Activated naive CD4-positive, alpha-beta T cell treated with anti-CD3 and anti-CD28 coated beads for 36 hours (primary cell): ENCODE measurements around the gene CDT1. TPM values are rescaled to one million over a fixed set of nuclear protein-coding genes. Genes with fewer than 3 reads are reported as not detected.

Source experiments
- CTCF ChIA-PET: fragments of 350-600 bp; sonication (Branson Sonifier 250); formaldehyde crosslinking; loops from one replicate; lab custom pipeline; 2021; ENCODE audit warnings: antibody characterized with exemption; lab: Charles Lee
- DNase-seq: peaks from one replicate; pipeline ENCODE4 v3.0.0-alpha.2; 2020
- H3K27ac Mint-ChIP-seq: one replicate; pipeline ENCODE4 v1.8.0; 2021; ENCODE audit warnings: mild to moderate bottlenecking, mixed read lengths
- H3K27me3 Mint-ChIP-seq: one replicate; pipeline ENCODE4 v1.8.0; 2021; ENCODE audit warnings: low read depth, mixed read lengths
- H3K36me3 Mint-ChIP-seq: one replicate; pipeline ENCODE4 v1.8.0; 2021; ENCODE audit warnings: low read depth, mixed read lengths
- H3K4me1 Mint-ChIP-seq: one replicate; pipeline ENCODE4 v1.8.0; 2021; ENCODE audit warnings: low read depth, mixed read lengths
- H3K4me3 Mint-ChIP-seq: one replicate; pipeline ENCODE4 v1.8.0; 2021; ENCODE audit warnings: mild to moderate bottlenecking, moderate library complexity, mixed read lengths
- H3K9me3 Mint-ChIP-seq: one replicate; pipeline ENCODE4 v1.8.0; 2021; ENCODE audit warnings: mixed read lengths
- intact Hi-C: fragments of 100-400 bp; cut with micrococcal nuclease; formaldehyde crosslinking; loops from one replicate; pipeline ENCODE4 v1.15.1; 2023
- total RNA-seq, 2 experiments: library from RNA; stranded (reverse); gene quantifications; one replicate each; pipeline ENCODE4 v1.2.3, GENCODE V29; 2021

CDT1 gene
- 100 to 1,000 TPM; 223 to 231 TPM for total RNA-seq

- intact Hi-C loops = loop anchor here (1.0 to 5.0 kb wide), 4 partner anchors 9 to 121 kb away; partner anchors contain the start of genes GALNS and TRAPPC2L
- DNase-seq = peak; percentile 82
- Mint-ChIP-seq H3K27me3 (no peaks in the 10 kb centered on the region), H3K9me3 (no peaks in the 10 kb centered on the region), H3K4me1 (peaks cover 33% of the 10 kb centered on the region), H3K27ac (peak within 1 kb of the TSS; percentile 91), H3K36me3 (peaks cover 31% of the 10 kb centered on the region), H3K4me3 (peak within 1 kb of the TSS; percentile 79)
- CTCF ChIA-PET = interaction anchor here (0.9 to 1.0 kb wide), 2 partner anchors 17 to 66 kb away, joined by 3 to 4 read pairs; no protein-coding TSS in a partner anchor
Observed at GRCh38 chr16:88803264-88803987, at the start of gene CDT1. TSS of gene CDT1 (plus strand) at chr16:88803789. CDS start at chr16:88803832, 43 bp downstream.

- Mint-ChIP-seq H3K27me3 (no peaks in the 10 kb centered on the region), H3K4me1 (peaks cover 6% of the 10 kb centered on the region), H3K4me3 (no peak overlapping the region), H3K27ac (no peak overlapping the region), H3K9me3 (no peaks in the 10 kb centered on the region), H3K36me3 (no peaks in the 10 kb centered on the region)
- DNase-seq = no peak
- intact Hi-C loops = no loop called here
- CTCF ChIA-PET = interaction anchor here (0.6 to 2.3 kb wide), 3 partner anchors 9 to 22 kb away, joined by 3 to 7 read pairs (median 5); no protein-coding TSS in a partner anchor
Observed at GRCh38 chr16:88754109-88754911, 49.3 kb upstream of the CDT1 start.

- CTCF ChIA-PET = interaction anchor here (0.8 to 2.3 kb wide), 3 partner anchors 10 to 25 kb away, joined by 3 to 7 read pairs (median 5); no protein-coding TSS in a partner anchor
- Mint-ChIP-seq H3K27me3 (no peaks in the 10 kb centered on the region), H3K27ac (no peak overlapping the region), H3K4me3 (no peak overlapping the region), H3K36me3 (no peaks in the 10 kb centered on the region), H3K9me3 (no peaks in the 10 kb centered on the region), H3K4me1 (peaks cover 9% of the 10 kb centered on the region)
- intact Hi-C loops = no loop called here
- no peak for DNase-seq
Observed at GRCh38 chr16:88754912-88755744, 48.5 kb upstream of the CDT1 start.

GRCh38 chr16:88755745-88756443 is 47.7 kb upstream of the CDT1 start:
- H3K27ac Mint-ChIP-seq = no peak overlapping the region
- CTCF ChIA-PET = interaction anchor here (0.8 to 2.2 kb wide), 3 partner anchors 10 to 24 kb away, joined by 3 to 7 read pairs (median 3); no protein-coding TSS in a partner anchor
- no peak for DNase-seq
- H3K4me3 Mint-ChIP-seq = no peak overlapping the region
- H3K9me3 Mint-ChIP-seq = no peaks in the 10 kb centered on the region
- intact Hi-C loops = no loop called here
- H3K36me3 Mint-ChIP-seq = no peaks in the 10 kb centered on the region
- peaks cover 11% of the 10 kb centered on the region for H3K4me1 Mint-ChIP-seq
- H3K27me3 Mint-ChIP-seq = no peaks in the 10 kb centered on the region

GRCh38 chr16:88758227-88758943 is 45.2 kb upstream of the CDT1 start:
- CTCF ChIA-PET = interaction anchor here (0.5 to 1.3 kb wide), 4 partner anchors 14 to 944 kb away, joined by 4 to 6 read pairs (median 5); no protein-coding TSS in a partner anchor
- DNase-seq = no peak
- H3K27ac Mint-ChIP-seq = no peak overlapping the region

GRCh38 chr16:88758944-88759244 is 44.7 kb upstream of the CDT1 start:
- intact Hi-C loops = no loop called here
- Mint-ChIP-seq H3K4me3 (no peak overlapping the region), H3K36me3 (peaks cover 1% of the 10 kb centered on the region), H3K9me3 (no peaks in the 10 kb centered on the region), H3K4me1 (peaks cover 11% of the 10 kb centered on the region), H3K27ac (no peak overlapping the region), H3K27me3 (no peaks in the 10 kb centered on the region)
- CTCF ChIA-PET = interaction anchor here (1.1 to 1.3 kb wide), 3 partner anchors 14 to 38 kb away, joined by 4 to 6 read pairs (median 4); no protein-coding TSS in a partner anchor
- no peak for DNase-seq

More at GRCh38 chr16:88758227-88758943, 45.2 kb upstream of the CDT1 start:
- intact Hi-C loops = no loop called here
- no peak overlapping the region for H3K4me3 Mint-ChIP-seq
- no peaks in the 10 kb centered on the region for H3K9me3 Mint-ChIP-seq
- H3K4me1 Mint-ChIP-seq = peaks cover 11% of the 10 kb centered on the region
- H3K36me3 Mint-ChIP-seq = peaks cover 1% of the 10 kb centered on the region
- no peaks in the 10 kb centered on the region for H3K27me3 Mint-ChIP-seq

GRCh38 chr16:88759245-88759975 is 44.2 kb upstream of the CDT1 start:
- Mint-ChIP-seq H3K27me3 (no peaks in the 10 kb centered on the region), H3K9me3 (no peaks in the 10 kb centered on the region), H3K27ac (no peak overlapping the region), H3K4me3 (no peak overlapping the region), H3K4me1 (peaks cover 11% of the 10 kb centered on the region), H3K36me3 (peaks cover 1% of the 10 kb centered on the region)
- DNase-seq = peak; percentile 60
- CTCF ChIA-PET = interaction anchor here (1.1 to 1.3 kb wide), 3 partner anchors 15 to 37 kb away, joined by 4 to 6 read pairs (median 4); no protein-coding TSS in a partner anchor
- intact Hi-C loops = no loop called here

- no peak for DNase-seq
- no peak overlapping the region for H3K4me3 Mint-ChIP-seq
- H3K9me3 Mint-ChIP-seq = no peaks in the 10 kb centered on the region
- CTCF ChIA-PET = interaction anchor here (1.3 kb wide), 2 partner anchors 15 to 37 kb away, joined by 4 read pairs; no protein-coding TSS in a partner anchor
- H3K27ac Mint-ChIP-seq = no peak overlapping the region
- H3K4me1 Mint-ChIP-seq = peaks cover 11% of the 10 kb centered on the region
- H3K27me3 Mint-ChIP-seq = no peaks in the 10 kb centered on the region
- peaks cover 1% of the 10 kb centered on the region for H3K36me3 Mint-ChIP-seq
- intact Hi-C loops = no loop called here
Observed at GRCh38 chr16:88759976-88760350, 43.6 kb upstream of the CDT1 start.

GRCh38 chr16:88760424-88761142 is 43.0 kb upstream of the CDT1 start:
- Mint-ChIP-seq H3K36me3 (peaks cover 1% of the 10 kb centered on the region), H3K27me3 (no peaks in the 10 kb centered on the region), H3K27ac (no peak overlapping the region), H3K9me3 (no peaks in the 10 kb centered on the region), H3K4me3 (no peak overlapping the region), H3K4me1 (peaks cover 9% of the 10 kb centered on the region)
- no peak for DNase-seq
- CTCF ChIA-PET = no interaction called here
- intact Hi-C loops = no loop called here

- H3K36me3 Mint-ChIP-seq = peaks cover 1% of the 10 kb centered on the region
- CTCF ChIA-PET = no interaction called here
- H3K4me3 Mint-ChIP-seq = no peak overlapping the region
- H3K4me1 Mint-ChIP-seq = peaks cover 10% of the 10 kb centered on the region
- no peaks in the 10 kb centered on the region for H3K9me3 Mint-ChIP-seq
- H3K27me3 Mint-ChIP-seq = no peaks in the 10 kb centered on the region
- H3K27ac Mint-ChIP-seq = no peak overlapping the region
- DNase-seq = no peak
- intact Hi-C loops = no loop called here
Observed at GRCh38 chr16:88761143-88761534, 42.5 kb upstream of the CDT1 start.
